SK-N-SH (cell line): Measurements from ENCODE around the gene RPP25. TPM values are rescaled to one million over a fixed set of nuclear protein-coding genes. Genes with fewer than 3 reads are reported as not detected.

Experiments
- CTCF ChIA-PET: fragments of 300-600, 350-600 bp; formaldehyde crosslinking; extraction: SDS; loops from one replicate; lab custom pipeline; 2021; lab: Yijun Ruan, JAX
- POLR2A ChIA-PET: fragments of 350-600 bp; sonication (Branson Sonifier 250); formaldehyde crosslinking; extraction: SDS; loops from one replicate; lab custom pipeline; 2020; ENCODE audit warnings: antibody characterized with exemption, inconsistent platforms; lab: Yijun Ruan, JAX
- DNase-seq: peaks from one replicate; pipeline ENCODE4 v3.0.0; 2012
- H2AFZ ChIP-seq: fragments of 200-600 bp; sonication (generic); 2 replicates; pipeline ENCODE4 v1.8.1; 2016; ENCODE audit warnings: antibody characterized with exemption, mild to moderate bottlenecking, low read depth
- H3F3A ChIP-seq: fragments of 200-600 bp; sonication (generic); replicated peaks from 2 replicates; pipeline ENCODE3; 2016; ENCODE audit warnings: antibody characterized with exemption, mild to moderate bottlenecking; ENCODE audit not compliant: insufficient read depth
- H3K27ac ChIP-seq, 2 experiments: fragments of 200-500 bp in 1 of 2; fragments of 200-600 bp in 1 of 2; sonication (Bioruptor generic) in 1 of 2; sonication (generic), shearing (Covaris generic) in 1 of 2; 2 replicates each; pipeline versions ENCODE4 v1.5.1 to v1.6.1; 2014 to 2016; ENCODE audit warnings: low read depth in 2 of 2, inconsistent platforms in 1 of 2, low read length in 1 of 2, mild to moderate bottlenecking in 1 of 2, mixed read lengths in 1 of 2
- H3K27me3 ChIP-seq: fragments of 200-600 bp; sonication (generic), shearing (Covaris generic); 2 replicates; pipeline ENCODE4 v1.6.1; 2016; ENCODE audit warnings: mixed run types; ENCODE audit not compliant: insufficient read depth
- H3K36me3 ChIP-seq, 2 experiments: fragments of 200-500 bp in 1 of 2; fragments of 200-600 bp in 1 of 2; sonication (Bioruptor generic) in 1 of 2; sonication (generic) in 1 of 2; replicated peaks in 1 of 2; 2 replicates each; pipeline versions ENCODE3 to v1.5.1; 2014 to 2016; ENCODE audit warnings: low read length in 1 of 2, mild to moderate bottlenecking in 1 of 2; ENCODE audit not compliant: insufficient read depth in 2 of 2, control insufficient read depth in 1 of 2
- H3K4me1 ChIP-seq, 2 experiments: fragments of 200-500 bp in 1 of 2; fragments of 200-600 bp in 1 of 2; sonication (Bioruptor generic) in 1 of 2; sonication (generic), shearing (Covaris generic) in 1 of 2; 2 replicates each; pipeline versions ENCODE4 v1.5.1 to v1.6.1; 2014 to 2016; ENCODE audit warnings: low read depth in 1 of 2, low read length in 1 of 2, mixed run types in 1 of 2; ENCODE audit not compliant: insufficient read depth in 2 of 2, control insufficient read depth in 1 of 2
- H3K4me2 ChIP-seq: fragments of 200-600 bp; sonication (generic), shearing (Covaris generic); 2 replicates; pipeline ENCODE4 v1.6.1; 2017; ENCODE audit warnings: mixed run types
- H3K4me3 ChIP-seq, 2 experiments: fragments of 200-500 bp in 1 of 2; fragments of 200-600 bp in 1 of 2; sonication (Bioruptor generic) in 1 of 2; sonication (generic), shearing (Covaris generic) in 1 of 2; 2 replicates each; pipeline versions ENCODE4 v1.5.1 to v1.8.1; 2014 to 2016; ENCODE audit warnings: low read depth in 2 of 2, inconsistent platforms in 1 of 2, low read length in 1 of 2, mild to moderate bottlenecking in 1 of 2, mixed read lengths in 1 of 2, moderate library complexity in 1 of 2
- H3K79me2 ChIP-seq: fragments of 200-600 bp; sonication (generic); 2 replicates; pipeline ENCODE4 v1.8.1; 2017; ENCODE audit warnings: mild to moderate bottlenecking; ENCODE audit not compliant: insufficient read depth
- H3K9ac ChIP-seq: fragments of 200-600 bp; sonication (generic); 2 replicates; pipeline ENCODE4 v1.6.1; 2017; ENCODE audit warnings: mixed run types
- H3K9me2 ChIP-seq: fragments of 200-600 bp; sonication (generic); 2 replicates; pipeline ENCODE4 v1.6.1; 2017; ENCODE audit warnings: mixed run types
- H3K9me3 ChIP-seq: fragments of 200-600 bp; sonication (generic); 2 replicates; pipeline ENCODE4 v1.6.1; 2017; ENCODE audit warnings: mixed run types, mild to moderate bottlenecking, moderate library complexity
- H4K20me1 ChIP-seq: fragments of 200-600 bp; sonication (generic); 2 replicates; pipeline ENCODE4 v1.6.1; 2017; ENCODE audit warnings: mild to moderate bottlenecking, mixed run types; ENCODE audit not compliant: insufficient read depth
- ELF1 ChIP-seq: IDR thresholded peaks from 2 replicates; pipeline ENCODE4 v1.4.0; 2012
- EP300 ChIP-seq, 2 experiments: IDR thresholded peaks; 2 replicates each; pipeline versions ENCODE4 v1.4.0 to v1.6.1; 2012; ENCODE audit warnings: borderline replicate concordance in 1 of 2, low read depth in 1 of 2, low read length in 1 of 2
- FOSL2 ChIP-seq: IDR thresholded peaks from 2 replicates; pipeline ENCODE4 v1.4.0; 2012; ENCODE audit warnings: low read depth, mild to moderate bottlenecking, moderate library complexity, borderline replicate concordance
- GABPA ChIP-seq: IDR thresholded peaks from 2 replicates; pipeline ENCODE4 v1.4.0; 2012; ENCODE audit warnings: low read depth, mild to moderate bottlenecking
- GATA2 ChIP-seq: sonication (generic); formaldehyde crosslinking; IDR thresholded peaks from 2 replicates; pipeline ENCODE4 v1.5.0; 2020; ENCODE audit warnings: mild to moderate bottlenecking, missing genetic modification reagents
- JUND ChIP-seq: IDR thresholded peaks from 2 replicates; pipeline ENCODE4 v1.4.0; 2012
- NFIC ChIP-seq: IDR thresholded peaks from 2 replicates; pipeline ENCODE4 v1.4.0; 2012; ENCODE audit warnings: borderline replicate concordance
- NRF1 ChIP-seq: IDR thresholded peaks from 2 replicates; pipeline ENCODE4 v1.6.1; 2012; ENCODE audit warnings: low read depth, mild to moderate bottlenecking, low read length
- POLR2AphosphoS5 ChIP-seq: IDR thresholded peaks from 2 replicates; pipeline ENCODE4 v1.6.1; 2012; ENCODE audit warnings: low read depth, low read length
- TCF12 ChIP-seq: IDR thresholded peaks from 2 replicates; pipeline ENCODE4 v1.4.0; 2012
- WGBS: methylation state at CpG from one replicate; pipeline ENCODE4 v1.1.6; 2017; ENCODE audit warnings: low lambda C conversion rate; 5-methylcytosine and 5-hydroxymethylcytosine counted together
- polyA plus RNA-seq, 3 experiments: library from polyadenylated mRNA; depleted of rRNA; stranded (reverse); fragments of >200 nt; gene quantifications; 2 replicates each; pipeline ENCODE4 v1.2.3, GENCODE V29; 2012
- TF ChIP-seq, protein P1 (sequence below): IDR thresholded peaks from 2 replicates; pipeline ENCODE4 v1.4.0; 2012; ENCODE audit warnings: low read depth, borderline replicate concordance
- TF ChIP-seq, protein P2 (sequence below): fragments of 150-350 bp; IDR thresholded peaks from 2 replicates; pipeline ENCODE4 v1.6.1; 2016; ENCODE audit warnings: mild to moderate bottlenecking, low read depth, low read length
- TF ChIP-seq, protein P3 (sequence below): IDR thresholded peaks from 2 replicates; pipeline ENCODE4 v1.6.1; 2012; ENCODE audit warnings: mild to moderate bottlenecking, low read depth, low read length, moderate library complexity
- TF ChIP-seq, protein P4 (sequence below): fragments of 150-350 bp; IDR thresholded peaks from 2 replicates; pipeline ENCODE4 v1.6.1; 2017; ENCODE audit warnings: antibody characterized with exemption, low read length, low read depth, borderline replicate concordance

The RPP25 gene
- polyA plus RNA-seq, 1 of the 3 experiments (the other 2 are of a cell fraction) = 1.7 TPM

DNA sequence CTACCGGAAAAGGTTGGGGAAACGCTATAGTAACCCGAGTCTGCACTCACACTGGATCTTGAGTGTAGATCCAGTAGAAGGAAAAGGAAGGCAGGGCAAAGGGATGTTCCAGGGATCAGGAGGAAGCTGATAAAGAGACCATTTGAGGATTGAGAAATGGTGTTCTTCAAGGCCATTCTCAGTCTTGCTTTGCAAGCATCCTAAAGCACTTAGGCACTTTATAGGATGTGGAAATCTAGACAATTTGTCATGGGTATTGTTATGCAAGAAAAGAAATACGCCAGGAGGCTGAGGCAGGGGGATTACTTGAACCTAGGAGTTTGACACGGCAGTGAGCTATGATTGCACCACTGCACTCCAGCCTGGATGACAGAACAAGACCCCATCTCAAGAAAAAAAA, 25.6 kb upstream of the RPP25 start:
- CTCF ChIA-PET = interaction anchor here (1.2 to 2.1 kb wide), 2 partner anchors 27 to 32 kb away, joined by 3 to 4 read pairs; no protein-coding TSS in a partner anchor
- Histone ChIP-seq H3K79me2 (no peaks in the 10 kb centered on the region), H3K9me2 (no peaks in the 10 kb centered on the region), H3K4me1 (peaks cover 0 to 4% of the 10 kb centered on the region in 2 experiments; a peak in 1 of 4 replicates), H3K27ac (no peak overlapping the region), H3K9me3 (no peaks in the 10 kb centered on the region), H3K27me3 (no peaks in the 10 kb centered on the region), H3K9ac (no peak overlapping the region), H3K36me3 (no peaks in the 10 kb centered on the region), H3K4me2 (no peak overlapping the region), H4K20me1 (no peaks in the 10 kb centered on the region), H3K4me3 (no peak overlapping the region), H3F3A (peaks cover 8% of the 10 kb centered on the region), H2AFZ (no peak overlapping the region)
- no peak for DNase-seq
- POLR2A ChIA-PET = interaction anchor here (1.0 kb wide), 1 partner anchor 13 kb away, joined by 4 read pairs; the partner anchor contains the start of gene SCAMP5
- TF ChIP-seq NFIC (no peak), POLR2AphosphoS5 (no peak)
- WGBS = 78% methylated on average over 5 of the region's 5 CpGs

DNA sequence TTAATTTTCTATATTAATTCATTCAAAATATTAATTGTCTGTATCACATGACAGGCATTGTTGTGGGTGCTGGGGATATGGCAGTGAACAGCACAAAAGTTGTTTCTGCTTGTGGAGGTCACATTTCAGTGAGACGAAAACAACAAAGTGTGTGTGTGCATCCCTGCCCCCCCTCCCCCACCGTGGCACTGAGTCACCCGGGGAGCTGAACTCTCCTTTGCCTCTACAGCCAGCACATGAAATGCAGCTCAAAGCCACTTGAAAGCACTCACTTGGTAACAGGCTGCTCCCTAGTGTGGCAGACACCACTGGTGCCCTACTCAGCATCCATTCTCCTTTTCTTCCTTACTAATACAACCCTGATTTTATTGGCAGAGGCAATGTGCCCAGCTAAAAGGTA, 21.9 kb upstream of the RPP25 start:
- Histone ChIP-seq H3K9me2 (no peaks in the 10 kb centered on the region), H3F3A (peaks cover 5% of the 10 kb centered on the region), H3K4me1 (peaks cover 0 to 4% of the 10 kb centered on the region in 2 experiments; a peak in 1 of 4 replicates), H2AFZ (no peak overlapping the region), H3K9me3 (no peaks in the 10 kb centered on the region), H3K36me3 (no peaks in the 10 kb centered on the region), H3K27me3 (no peaks in the 10 kb centered on the region), H4K20me1 (no peaks in the 10 kb centered on the region), H3K27ac (no peak overlapping the region), H3K4me3 (no peak overlapping the region), H3K9ac (no peak overlapping the region), H3K4me2 (no peak overlapping the region), H3K79me2 (no peaks in the 10 kb centered on the region)
- POLR2A ChIA-PET = interaction anchor here (2.2 kb wide), 1 partner anchor 21 kb away, joined by 8 read pairs; the partner anchor contains the start of gene RPP25
- no peak for TF ChIP-seq GABPA
- no peak for TF ChIP-seq GATA2
- peak; percentile 44; the same call in 1 of the 2 replicates for TF ChIP-seq FOSL2
- TF ChIP-seq JUND = peak; percentile 11; the same call in 1 of the 2 replicates
- no peak for DNase-seq
- WGBS = 8% methylated on average over 3 of the region's 3 CpGs
- CTCF ChIA-PET = interaction anchor here (1.1 to 1.6 kb wide), 6 partner anchors 10 to 45 kb away, joined by 3 to 9 read pairs (median 3); partner anchors contain the start of gene PPCDC

DNA sequence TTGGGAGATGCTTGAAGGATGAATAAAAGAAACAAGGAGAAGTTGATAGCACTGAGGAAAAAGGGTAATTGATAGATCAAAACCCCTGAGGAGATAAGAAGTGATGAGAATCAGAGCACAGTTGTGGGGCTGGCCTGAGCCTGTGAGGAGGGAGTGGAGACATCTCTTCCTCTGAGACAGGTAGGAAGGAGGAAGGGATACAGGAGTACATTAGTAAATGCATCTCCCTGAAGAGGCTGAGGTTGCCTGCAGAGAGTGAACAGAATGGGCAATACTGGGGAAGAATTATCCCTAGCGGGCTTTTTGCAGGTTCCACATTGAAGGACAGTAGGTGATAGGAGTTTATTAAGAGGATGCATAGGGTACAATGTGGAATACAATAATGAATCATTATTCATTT, 21.5 kb upstream of the RPP25 start:
- H3K4me3 ChIP-seq = no peak overlapping the region
- H3K4me1 ChIP-seq = peaks cover 0 to 4% of the 10 kb centered on the region in 2 experiments; a peak in 1 of 4 replicates
- H3K4me2 ChIP-seq = no peak overlapping the region
- H3K27ac ChIP-seq = no peak overlapping the region
- H4K20me1 ChIP-seq = no peaks in the 10 kb centered on the region
- CTCF ChIA-PET = interaction anchor here (0.7 to 1.4 kb wide), 5 partner anchors 10 to 45 kb away, joined by 3 to 9 read pairs (median 3); partner anchors contain the start of gene PPCDC
- no peaks in the 10 kb centered on the region for H3K9me3 ChIP-seq
- H3K36me3 ChIP-seq = no peaks in the 10 kb centered on the region
- no peak overlapping the region for H2AFZ ChIP-seq
- peaks cover 5% of the 10 kb centered on the region for H3F3A ChIP-seq
- DNase-seq = no peak
- H3K9me2 ChIP-seq = no peaks in the 10 kb centered on the region
- POLR2A ChIA-PET = interaction anchor here (2.2 kb wide), 1 partner anchor 21 kb away, joined by 8 read pairs; the partner anchor contains the start of gene RPP25
- H3K79me2 ChIP-seq = no peaks in the 10 kb centered on the region
- no peaks in the 10 kb centered on the region for H3K27me3 ChIP-seq
- 94% methylated on average over 1 of the region's 1 CpG for WGBS
- no peak overlapping the region for H3K9ac ChIP-seq
- TF ChIP-seq TCF12 (no peak), EP300 (IDR thresholded peaks at IDR 0.05; ENCODE audit: borderline replicate concordance in 1 of 2, low read depth in 1 of 2, low read length in 1 of 2) (no peak), NRF1 (no peak), GABPA (no peak), ELF1 (no peak)
- TF ChIP-seq, protein P1, sequence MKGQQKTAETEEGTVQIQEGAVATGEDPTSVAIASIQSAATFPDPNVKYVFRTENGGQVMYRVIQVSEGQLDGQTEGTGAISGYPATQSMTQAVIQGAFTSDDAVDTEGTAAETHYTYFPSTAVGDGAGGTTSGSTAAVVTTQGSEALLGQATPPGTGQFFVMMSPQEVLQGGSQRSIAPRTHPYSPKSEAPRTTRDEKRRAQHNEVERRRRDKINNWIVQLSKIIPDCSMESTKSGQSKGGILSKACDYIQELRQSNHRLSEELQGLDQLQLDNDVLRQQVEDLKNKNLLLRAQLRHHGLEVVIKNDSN = no peak
- TF ChIP-seq, protein P2, sequence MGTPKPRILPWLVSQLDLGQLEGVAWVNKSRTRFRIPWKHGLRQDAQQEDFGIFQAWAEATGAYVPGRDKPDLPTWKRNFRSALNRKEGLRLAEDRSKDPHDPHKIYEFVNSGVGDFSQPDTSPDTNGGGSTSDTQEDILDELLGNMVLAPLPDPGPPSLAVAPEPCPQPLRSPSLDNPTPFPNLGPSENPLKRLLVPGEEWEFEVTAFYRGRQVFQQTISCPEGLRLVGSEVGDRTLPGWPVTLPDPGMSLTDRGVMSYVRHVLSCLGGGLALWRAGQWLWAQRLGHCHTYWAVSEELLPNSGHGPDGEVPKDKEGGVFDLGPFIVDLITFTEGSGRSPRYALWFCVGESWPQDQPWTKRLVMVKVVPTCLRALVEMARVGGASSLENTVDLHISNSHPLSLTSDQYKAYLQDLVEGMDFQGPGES = no peak
- TF ChIP-seq, protein P3, sequence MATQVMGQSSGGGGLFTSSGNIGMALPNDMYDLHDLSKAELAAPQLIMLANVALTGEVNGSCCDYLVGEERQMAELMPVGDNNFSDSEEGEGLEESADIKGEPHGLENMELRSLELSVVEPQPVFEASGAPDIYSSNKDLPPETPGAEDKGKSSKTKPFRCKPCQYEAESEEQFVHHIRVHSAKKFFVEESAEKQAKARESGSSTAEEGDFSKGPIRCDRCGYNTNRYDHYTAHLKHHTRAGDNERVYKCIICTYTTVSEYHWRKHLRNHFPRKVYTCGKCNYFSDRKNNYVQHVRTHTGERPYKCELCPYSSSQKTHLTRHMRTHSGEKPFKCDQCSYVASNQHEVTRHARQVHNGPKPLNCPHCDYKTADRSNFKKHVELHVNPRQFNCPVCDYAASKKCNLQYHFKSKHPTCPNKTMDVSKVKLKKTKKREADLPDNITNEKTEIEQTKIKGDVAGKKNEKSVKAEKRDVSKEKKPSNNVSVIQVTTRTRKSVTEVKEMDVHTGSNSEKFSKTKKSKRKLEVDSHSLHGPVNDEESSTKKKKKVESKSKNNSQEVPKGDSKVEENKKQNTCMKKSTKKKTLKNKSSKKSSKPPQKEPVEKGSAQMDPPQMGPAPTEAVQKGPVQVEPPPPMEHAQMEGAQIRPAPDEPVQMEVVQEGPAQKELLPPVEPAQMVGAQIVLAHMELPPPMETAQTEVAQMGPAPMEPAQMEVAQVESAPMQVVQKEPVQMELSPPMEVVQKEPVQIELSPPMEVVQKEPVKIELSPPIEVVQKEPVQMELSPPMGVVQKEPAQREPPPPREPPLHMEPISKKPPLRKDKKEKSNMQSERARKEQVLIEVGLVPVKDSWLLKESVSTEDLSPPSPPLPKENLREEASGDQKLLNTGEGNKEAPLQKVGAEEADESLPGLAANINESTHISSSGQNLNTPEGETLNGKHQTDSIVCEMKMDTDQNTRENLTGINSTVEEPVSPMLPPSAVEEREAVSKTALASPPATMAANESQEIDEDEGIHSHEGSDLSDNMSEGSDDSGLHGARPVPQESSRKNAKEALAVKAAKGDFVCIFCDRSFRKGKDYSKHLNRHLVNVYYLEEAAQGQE = no peak
- TF ChIP-seq, protein P4, sequence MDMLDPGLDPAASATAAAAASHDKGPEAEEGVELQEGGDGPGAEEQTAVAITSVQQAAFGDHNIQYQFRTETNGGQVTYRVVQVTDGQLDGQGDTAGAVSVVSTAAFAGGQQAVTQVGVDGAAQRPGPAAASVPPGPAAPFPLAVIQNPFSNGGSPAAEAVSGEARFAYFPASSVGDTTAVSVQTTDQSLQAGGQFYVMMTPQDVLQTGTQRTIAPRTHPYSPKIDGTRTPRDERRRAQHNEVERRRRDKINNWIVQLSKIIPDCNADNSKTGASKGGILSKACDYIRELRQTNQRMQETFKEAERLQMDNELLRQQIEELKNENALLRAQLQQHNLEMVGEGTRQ = no peak
